ENCODE measurements around the gene RXFP2. TPM values are rescaled to one million over a fixed set of nuclear protein-coding genes. Genes with fewer than 3 reads are reported as not detected.

The RXFP2 gene
- total and polyA plus RNA-seq, 2 experiments from 2014 or later: not detected

GRCh38 chr13:31756346-31756745 lies 17.0 kb downstream of the RXFP2 start:
- DNase-seq (ENCODE audit: low spot score): no peak
- TF ChIP-seq CTCF (IDR thresholded peaks at IDR 0.05; ENCODE audit: poor library complexity): no peak
- no peak for TF ChIP-seq EZH2 (IDR thresholded peaks at IDR 0.05; ENCODE audit: borderline replicate concordance)
- TF ChIP-seq EZH2phosphoT487 (IDR thresholded peaks at IDR 0.05; ENCODE audit: low read depth, severe bottlenecking, unreplicated experiment): no peak
- Histone ChIP-seq H3K36me3 (replicated peaks; ENCODE audit: insufficient read depth, low read depth) (no peaks in the 10 kb centered on the region), H3K9me2 (replicated peaks; ENCODE audit: insufficient read depth) (no peaks in the 10 kb centered on the region), H3K27me3 (peaks cover 20% of the 10 kb centered on the region), H3K27ac (no peak overlapping the region), H2AFZ (no peak overlapping the region), H3K79me2 (no peaks in the 10 kb centered on the region), H4K20me1 (ENCODE audit: insufficient read depth, poor library complexity, severe bottlenecking) (no peaks in the 10 kb centered on the region), H3K9me3 (ENCODE audit: low read depth) (no peaks in the 10 kb centered on the region), H3K4me1 (ENCODE audit: insufficient read depth) (no peaks in the 10 kb centered on the region), H3K4me3 (no peak overlapping the region), H3K4me2 (no peak overlapping the region)
- 90% methylated on average over 4 of the region's 4 CpGs for WGBS (ENCODE audit: low lambda C conversion rate, missing lambda C conversion rate)

DNA sequence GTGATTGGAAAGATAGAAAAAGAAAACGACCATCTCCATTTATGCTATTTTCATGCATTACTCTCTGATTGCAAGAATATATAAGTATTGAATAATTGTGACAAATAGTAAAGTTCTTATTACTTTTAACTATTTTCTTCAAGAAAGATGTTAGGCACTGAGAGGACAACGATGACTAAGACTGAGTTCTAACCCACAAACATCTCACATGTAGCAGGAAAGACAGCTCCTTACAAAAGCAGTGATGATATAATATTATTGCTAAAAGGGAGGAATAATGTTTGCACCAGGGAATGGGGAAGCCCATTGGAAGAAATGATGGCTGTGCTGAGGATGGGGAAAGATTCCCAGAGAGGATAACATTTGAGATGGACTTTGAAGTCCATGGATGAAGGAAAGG lies 22.6 kb downstream of the RXFP2 start:
- no peak overlapping the region for H2AFZ ChIP-seq
- 82% methylated on average over 2 of the region's 2 CpGs for WGBS (ENCODE audit: low lambda C conversion rate, missing lambda C conversion rate)
- H4K20me1 ChIP-seq (ENCODE audit: insufficient read depth, poor library complexity, severe bottlenecking): no peaks in the 10 kb centered on the region

DNA sequence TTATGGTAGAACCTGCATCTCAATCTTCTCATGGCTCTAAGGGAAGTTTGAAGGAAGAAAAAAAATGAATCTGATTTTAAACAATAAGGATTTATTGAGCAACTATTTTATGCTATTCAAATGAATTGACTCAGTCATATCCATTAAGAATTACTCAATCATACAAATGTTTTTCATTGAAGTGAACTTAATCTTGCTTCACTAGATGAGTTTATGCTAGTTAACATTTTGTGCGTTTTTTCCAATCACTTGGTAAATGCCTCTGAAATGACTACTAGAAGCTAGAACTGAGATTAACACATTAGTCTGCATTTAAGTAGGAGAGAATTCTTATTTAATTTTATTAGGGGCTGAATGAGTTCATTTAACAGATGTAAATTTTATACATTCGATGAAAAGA lies 25.2 kb downstream of the RXFP2 start:
- Histone ChIP-seq H3K9me3 (ENCODE audit: low read depth) (no peaks in the 10 kb centered on the region), H2AFZ (no peak overlapping the region), H3K27me3 (peaks cover 5% of the 10 kb centered on the region), H3K4me2 (no peak overlapping the region), H3K27ac (no peak overlapping the region), H3K4me3 (no peak overlapping the region), H3K79me2 (no peaks in the 10 kb centered on the region), H3K36me3 (replicated peaks; ENCODE audit: insufficient read depth, low read depth) (no peaks in the 10 kb centered on the region), H3K4me1 (ENCODE audit: insufficient read depth) (no peaks in the 10 kb centered on the region), H3K9me2 (replicated peaks; ENCODE audit: insufficient read depth) (no peaks in the 10 kb centered on the region), H4K20me1 (ENCODE audit: insufficient read depth, poor library complexity, severe bottlenecking) (no peaks in the 10 kb centered on the region)
- TF ChIP-seq EZH2 (IDR thresholded peaks at IDR 0.05; ENCODE audit: borderline replicate concordance): no peak
- no peak for TF ChIP-seq EZH2phosphoT487 (IDR thresholded peaks at IDR 0.05; ENCODE audit: low read depth, severe bottlenecking, unreplicated experiment)
- DNase-seq (ENCODE audit: low spot score): no peak
- 91% methylated on average over 2 of the region's 2 CpGs for WGBS (ENCODE audit: low lambda C conversion rate, missing lambda C conversion rate)

More for the DNA sequence above, 22.6 kb downstream of the RXFP2 start:
- H3K9me3 ChIP-seq (ENCODE audit: low read depth): no peaks in the 10 kb centered on the region
- no peaks in the 10 kb centered on the region for H3K9me2 ChIP-seq (replicated peaks; ENCODE audit: insufficient read depth)
- H3K27me3 ChIP-seq: no peaks in the 10 kb centered on the region
- H3K79me2 ChIP-seq: no peaks in the 10 kb centered on the region
- H3K27ac ChIP-seq: no peak overlapping the region
- H3K4me1 ChIP-seq (ENCODE audit: insufficient read depth): no peaks in the 10 kb centered on the region
- no peak overlapping the region for H3K4me2 ChIP-seq
- no peak for DNase-seq (ENCODE audit: low spot score)
- H3K36me3 ChIP-seq (replicated peaks; ENCODE audit: insufficient read depth, low read depth): no peaks in the 10 kb centered on the region
- TF ChIP-seq CTCF (IDR thresholded peaks at IDR 0.05; ENCODE audit: poor library complexity) (no peak), EZH2 (IDR thresholded peaks at IDR 0.05; ENCODE audit: borderline replicate concordance) (no peak), EZH2phosphoT487 (IDR thresholded peaks at IDR 0.05; ENCODE audit: low read depth, severe bottlenecking, unreplicated experiment) (no peak)
- no peak overlapping the region for H3K4me3 ChIP-seq

DNA sequence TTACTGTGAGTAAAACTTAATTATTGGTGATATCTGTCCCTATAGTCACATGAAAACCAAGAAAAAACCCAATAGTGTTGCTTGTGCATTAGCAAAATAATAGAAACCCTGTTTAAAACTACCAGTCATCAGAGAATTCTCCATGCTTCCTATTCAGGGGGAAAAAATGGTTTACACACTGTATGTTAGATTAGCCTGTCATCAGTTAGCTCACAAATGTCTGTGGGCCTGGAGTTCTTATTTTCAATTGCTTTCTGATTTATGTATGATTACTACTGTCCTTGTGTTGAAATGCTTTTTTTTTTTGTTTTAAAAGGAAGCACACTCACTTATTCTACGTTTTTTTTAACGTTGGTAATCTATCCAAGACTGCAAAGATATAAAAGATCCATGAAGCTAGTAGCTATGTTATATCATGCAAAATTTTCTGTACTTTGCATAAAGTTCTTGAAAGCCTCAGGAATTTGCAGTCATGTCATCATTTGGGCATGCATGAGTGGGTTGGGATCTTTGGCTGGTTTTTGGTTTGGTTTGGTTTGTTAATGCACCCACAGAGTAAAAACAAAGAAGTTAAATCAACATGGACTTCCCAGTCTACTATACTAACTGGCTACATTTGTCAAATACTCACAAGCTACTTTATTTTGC lies 25.9 kb downstream of the RXFP2 start:
- no peaks in the 10 kb centered on the region for H4K20me1 ChIP-seq (ENCODE audit: insufficient read depth, poor library complexity, severe bottlenecking)
- no peaks in the 10 kb centered on the region for H3K9me2 ChIP-seq (replicated peaks; ENCODE audit: insufficient read depth)
- DNase-seq (ENCODE audit: low spot score): no peak
- H3K9me3 ChIP-seq (ENCODE audit: low read depth): no peaks in the 10 kb centered on the region
- no peaks in the 10 kb centered on the region for H3K4me1 ChIP-seq (ENCODE audit: insufficient read depth)
- no peak overlapping the region for H3K4me3 ChIP-seq
- TF ChIP-seq CTCF (IDR thresholded peaks at IDR 0.05; ENCODE audit: poor library complexity): no peak
- H3K4me2 ChIP-seq: no peak overlapping the region
- no peaks in the 10 kb centered on the region for H3K36me3 ChIP-seq (replicated peaks; ENCODE audit: insufficient read depth, low read depth)
- H2AFZ ChIP-seq: no peak overlapping the region
- H3K79me2 ChIP-seq: no peaks in the 10 kb centered on the region
- peaks cover 5% of the 10 kb centered on the region for H3K27me3 ChIP-seq
- H3K27ac ChIP-seq: no peak overlapping the region
- 58% methylated on average over 2 of the region's 2 CpGs for WGBS (ENCODE audit: low lambda C conversion rate, missing lambda C conversion rate)

Measured in hepatocyte (in vitro differentiated cells).